K562 (cell line): ENCODE data around the gene LTBP4. TPM values are rescaled to one million over a fixed set of nuclear protein-coding genes. Genes with fewer than 3 reads are reported as not detected.

Source experiments
- ARID2 ChIP-seq: fragments of 450-650 bp; IDR thresholded peaks from 2 replicates; pipeline ENCODE4 v1.6.1; 2017; ENCODE audit warnings: antibody characterized with exemption, mild to moderate bottlenecking
- CEBPB ChIP-seq: fragments of 450-650 bp; IDR thresholded peaks from 2 replicates; pipeline ENCODE4 v1.6.1; 2016; ENCODE audit warnings: missing genetic modification characterization, missing compliant biosample characterization
- DPF2 ChIP-seq: fragments of 450-650 bp; IDR thresholded peaks from 2 replicates; pipeline ENCODE4 v1.6.1; 2016
- E2F6 ChIP-seq, 2 experiments: IDR thresholded peaks; 2 replicates each; pipeline ENCODE4 v1.6.1; 2011; ENCODE audit warnings: borderline replicate concordance in 1 of 2, control low read depth in 1 of 2, low read depth in 1 of 2, low read length in 1 of 2, mild to moderate bottlenecking in 1 of 2, mixed read lengths in 1 of 2, moderate library complexity in 1 of 2; ENCODE audit not compliant: insufficient read depth in 1 of 2, insufficient read length in 1 of 2, poor library complexity in 1 of 2, severe bottlenecking in 1 of 2; ENCODE audit errors: extremely low read depth in 1 of 2
- EP300 ChIP-seq: IDR thresholded peaks from 2 replicates; pipeline ENCODE4 v1.6.1; 2012; ENCODE audit warnings: low read length, improper control_type of control experiment
- FUS ChIP-seq: fragments of 200-400 bp; formaldehyde crosslinking; optimal IDR thresholded peaks from 2 replicates; pipeline ENCODE3; 2017; ENCODE audit warnings: low read depth, low read length
- HBP1 ChIP-seq: fragments of 450-650 bp; formaldehyde crosslinking; IDR thresholded peaks from 2 replicates; pipeline ENCODE4 v1.4.0; 2022; ENCODE audit warnings: missing genetic modification characterization
- HNRNPK ChIP-seq: fragments of 200-400 bp; formaldehyde crosslinking; IDR thresholded peaks from one replicate; pipeline ENCODE4 v1.6.1; 2018; ENCODE audit warnings: mild to moderate bottlenecking, low read depth, low read length; ENCODE audit not compliant: poor library complexity, severe bottlenecking
- MIER1 ChIP-seq: fragments of 450-650 bp; IDR thresholded peaks from 2 replicates; pipeline ENCODE4 v1.6.1; 2016; ENCODE audit warnings: antibody characterized with exemption, mild to moderate bottlenecking, low read depth
- PRDM10 ChIP-seq: fragments of 450-650 bp; IDR thresholded peaks from 2 replicates; pipeline ENCODE4 v1.6.1; 2018; ENCODE audit not compliant: partially characterized antibody
- SIN3A ChIP-seq, 2 experiments: fragments of 150-350 bp in 1 of 2; IDR thresholded peaks; 2 replicates each; pipeline ENCODE4 v1.6.1; 2011 to 2016; ENCODE audit warnings: borderline replicate concordance in 2 of 2, low read depth in 2 of 2, low read length in 2 of 2, mild to moderate bottlenecking in 2 of 2, moderate library complexity in 2 of 2; ENCODE audit not compliant: control insufficient read depth in 1 of 2
- SNRNP70 ChIP-seq: fragments of 200-400 bp; formaldehyde crosslinking; optimal IDR thresholded peaks from 2 replicates; pipeline ENCODE3; 2017; ENCODE audit warnings: low read depth, low read length
- TBL1XR1 ChIP-seq, 2 experiments: IDR thresholded peaks; 2 replicates each; pipeline ENCODE4 v1.6.1; 2012; ENCODE audit warnings: improper control_type of control experiment in 2 of 2, low read length in 2 of 2, mild to moderate bottlenecking in 1 of 2
- ZBTB12 ChIP-seq: fragments of 250-450 bp; sonication (Bioruptor Pico); IDR thresholded peaks from 2 replicates; pipeline ENCODE4 v1.4.0; 2020
- ZNF146 ChIP-seq: IDR thresholded peaks from one replicate; pipeline ENCODE4 v1.6.1; 2018; ENCODE audit warnings: missing compliant biosample characterization; ENCODE audit not compliant: unreplicated experiment
- ZNF3 ChIP-seq: fragments of 250-450 bp; sonication (Bioruptor Pico); IDR thresholded peaks from 2 replicates; pipeline ENCODE4 v1.5.0; 2021; ENCODE audit warnings: mild to moderate bottlenecking, moderate library complexity
- ZNF347 ChIP-seq: fragments of 450-650 bp; formaldehyde crosslinking; IDR thresholded peaks from 2 replicates; pipeline ENCODE4 v1.4.0; 2020; ENCODE audit warnings: low read depth, mild to moderate bottlenecking, moderate library complexity
- ZNF384 ChIP-seq: IDR thresholded peaks from 2 replicates; pipeline ENCODE4 v1.6.1; 2012; ENCODE audit warnings: low read depth, low read length, improper control_type of control experiment
- ZNF778 ChIP-seq: fragments of 450-650 bp; formaldehyde crosslinking; IDR thresholded peaks from 2 replicates; pipeline ENCODE4 v1.4.0; 2020; ENCODE audit warnings: mild to moderate bottlenecking, moderate library complexity
- ZSCAN32 ChIP-seq: fragments of 450-650 bp; formaldehyde crosslinking; IDR thresholded peaks from 2 replicates; pipeline ENCODE4 v1.4.0; 2020; ENCODE audit warnings: mild to moderate bottlenecking, moderate library complexity
- polyA plus RNA-seq, 8 experiments: library from polyadenylated mRNA; depleted of rRNA in 4 of 8; stranded (reverse) in 5 of 8; unstranded in 3 of 8; fragments of >200 nt; fragmentation: Nextera tagmentation in 2 of 8; fragmentation: Illumina TruSeq in 1 of 8; extraction: Ambion mirVana in 2 of 8; extraction: Trizol in 1 of 8; gene quantifications; 2 replicates each; pipeline versions ENCODE4 v1.2.1 to v1.2.3, GENCODE V29; 2011 to 2014; ENCODE audit warnings: inconsistent platforms in 1 of 8, missing spikeins in 1 of 8
- total RNA-seq, 7 experiments: library from RNA; depleted of rRNA in 6 of 7; stranded (reverse); fragments of >200 nt in 6 of 7; fragmentation: Illumina TruSeq in 2 of 7; extraction: Trizol in 2 of 7; gene quantifications; 2 replicates each; pipeline versions ENCODE4 v1.2.1 to v1.2.3, GENCODE V29; 2011 to 2021; ENCODE audit warnings: low replicate concordance in 1 of 7

LTBP4 gene
- total and polyA plus RNA-seq, 9 of the 15 experiments (the other 6 are each of a cell fraction or from before 2014, with no cell fraction given): 0.35 to 160 (median 31.6) TPM

- TF ChIP-seq PRDM10 (peak; percentile 89), SIN3A (IDR thresholded peaks at IDR 0.05; ENCODE audit: borderline replicate concordance in 2 of 2, control insufficient read depth in 1 of 2, low read depth in 2 of 2, low read length in 2 of 2) (peak in 1 of 2 experiments; percentile 87; a peak in 2 of 4 replicates), DPF2 (no peak), ZSCAN32 (CRISPR knock-in tag) (no peak), MIER1 (no peak), CEBPB (tag) (no peak), SNRNP70 (no peak), HBP1 (CRISPR knock-in tag) (no peak), HNRNPK (no peak), ZNF384 (no peak), TBL1XR1 (IDR thresholded peaks at IDR 0.05; ENCODE audit: low read length in 2 of 2) (no peak), E2F6 (IDR thresholded peaks at IDR 0.05; ENCODE audit: borderline replicate concordance in 1 of 2, extremely low read depth in 1 of 2, insufficient read depth in 1 of 2, insufficient read length in 1 of 2, low read depth in 1 of 2, low read length in 1 of 2, poor library complexity in 1 of 2, severe bottlenecking in 1 of 2) (peak in 1 of 2 experiments; percentile 33), ARID2 (no peak), FUS (no peak), EP300 (no peak), ZNF146 (no peak), ZNF778 (no peak), ZBTB12 (CRISPR knock-in tag) (no peak), ZNF3 (CRISPR knock-in tag) (no peak), ZNF347 (CRISPR knock-in tag) (no peak)
Observed at GRCh38 chr19:40576585-40577451, 24.4 kb upstream of the LTBP4 start, which contains the start of gene SHKBP1 (continued).
